ENCODE measurements around the gene NRP1.

Gene NRP1

DNA sequence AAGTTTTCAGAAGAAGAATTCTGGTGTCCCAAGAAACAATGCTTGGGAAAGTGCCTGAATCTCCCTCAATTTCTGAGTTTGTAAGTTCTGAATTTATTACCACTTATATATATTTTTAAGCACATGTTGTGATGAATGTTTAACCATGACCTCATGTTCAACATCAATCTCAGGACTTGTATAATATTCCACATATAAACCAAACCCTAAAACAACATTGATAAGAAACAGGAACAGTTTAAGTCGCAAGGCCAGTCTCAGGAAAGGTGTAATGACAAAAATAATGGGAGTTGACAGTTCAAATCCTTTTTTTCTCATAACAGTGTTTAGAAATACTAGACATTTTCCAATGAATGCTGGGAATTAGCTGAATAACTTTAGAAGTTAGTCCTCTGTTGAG lies 22.8 kb downstream of the NRP1 start:
- Histone ChIP-seq H3K36me3 (no peaks in the 10 kb centered on the region), H3K27me3 (ENCODE audit: insufficient read depth, low read depth, severe bottlenecking) (no peaks in the 10 kb centered on the region), H3K9me3 (ENCODE audit: severe bottlenecking) (no peaks in the 10 kb centered on the region), H3K27ac (no peak overlapping the region), H3K4me3 (ENCODE audit: low read depth, low read length) (no peak overlapping the region)
- DNase-seq: no peak
- TF ChIP-seq, protein P1, sequence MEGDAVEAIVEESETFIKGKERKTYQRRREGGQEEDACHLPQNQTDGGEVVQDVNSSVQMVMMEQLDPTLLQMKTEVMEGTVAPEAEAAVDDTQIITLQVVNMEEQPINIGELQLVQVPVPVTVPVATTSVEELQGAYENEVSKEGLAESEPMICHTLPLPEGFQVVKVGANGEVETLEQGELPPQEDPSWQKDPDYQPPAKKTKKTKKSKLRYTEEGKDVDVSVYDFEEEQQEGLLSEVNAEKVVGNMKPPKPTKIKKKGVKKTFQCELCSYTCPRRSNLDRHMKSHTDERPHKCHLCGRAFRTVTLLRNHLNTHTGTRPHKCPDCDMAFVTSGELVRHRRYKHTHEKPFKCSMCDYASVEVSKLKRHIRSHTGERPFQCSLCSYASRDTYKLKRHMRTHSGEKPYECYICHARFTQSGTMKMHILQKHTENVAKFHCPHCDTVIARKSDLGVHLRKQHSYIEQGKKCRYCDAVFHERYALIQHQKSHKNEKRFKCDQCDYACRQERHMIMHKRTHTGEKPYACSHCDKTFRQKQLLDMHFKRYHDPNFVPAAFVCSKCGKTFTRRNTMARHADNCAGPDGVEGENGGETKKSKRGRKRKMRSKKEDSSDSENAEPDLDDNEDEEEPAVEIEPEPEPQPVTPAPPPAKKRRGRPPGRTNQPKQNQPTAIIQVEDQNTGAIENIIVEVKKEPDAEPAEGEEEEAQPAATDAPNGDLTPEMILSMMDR (IDR thresholded peaks at IDR 0.05; ENCODE audit: low read depth, low read length): no peak

DNA sequence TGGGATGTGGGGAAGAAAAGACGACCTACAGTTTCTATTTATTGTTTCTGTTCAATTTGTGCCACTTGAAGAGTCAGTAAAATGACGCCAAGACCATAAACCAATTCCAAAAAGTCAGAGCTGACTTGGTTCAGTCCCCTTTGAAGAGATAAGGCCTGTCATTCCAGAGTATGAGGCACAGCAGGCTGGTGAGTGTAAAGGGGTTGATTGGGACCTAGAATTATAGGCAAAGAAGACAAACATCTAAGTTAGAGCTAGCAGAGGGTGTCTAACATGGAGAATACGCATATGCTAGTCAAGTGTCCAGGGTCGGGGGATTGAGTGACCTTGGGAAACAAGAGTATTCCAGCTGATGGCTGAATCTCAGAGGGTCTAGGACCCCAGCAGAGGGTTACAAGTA lies 23.6 kb downstream of the NRP1 start:
- TF ChIP-seq, protein P1 (IDR thresholded peaks at IDR 0.05; ENCODE audit: low read depth, low read length): no peak
- no peaks in the 10 kb centered on the region for H3K27me3 ChIP-seq (ENCODE audit: insufficient read depth, low read depth, severe bottlenecking)
- no peak overlapping the region for H3K27ac ChIP-seq
- no peak overlapping the region for H3K4me3 ChIP-seq (ENCODE audit: low read depth, low read length)
- no peaks in the 10 kb centered on the region for H3K36me3 ChIP-seq
- H3K9me3 ChIP-seq (ENCODE audit: severe bottlenecking): no peaks in the 10 kb centered on the region
- DNase-seq: no peak

DNA sequence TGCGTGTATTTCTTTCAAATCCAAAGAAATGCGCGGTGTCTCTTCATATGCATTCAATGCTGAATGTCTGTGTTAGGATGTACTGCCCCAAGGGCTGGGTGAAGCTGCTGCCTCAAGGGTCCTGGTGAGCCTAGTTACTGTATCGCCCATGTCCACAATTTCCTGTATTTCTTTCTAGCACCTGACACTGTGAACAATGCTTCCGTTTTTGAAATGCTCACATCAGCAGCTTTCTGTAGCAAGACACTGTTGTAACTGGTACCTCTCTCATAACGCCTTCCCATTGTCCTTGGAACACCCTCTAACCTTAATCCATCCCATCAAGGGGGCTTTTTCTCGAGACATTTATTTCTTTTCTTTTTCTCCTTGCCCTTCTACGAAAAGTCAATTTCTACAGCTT lies 25.1 kb downstream of the NRP1 start:
- TF ChIP-seq, protein P1 (IDR thresholded peaks at IDR 0.05; ENCODE audit: low read depth, low read length): no peak
- no peak for DNase-seq
- H3K36me3 ChIP-seq: no peaks in the 10 kb centered on the region
- no peak overlapping the region for H3K4me3 ChIP-seq (ENCODE audit: low read depth, low read length)
- no peaks in the 10 kb centered on the region for H3K27me3 ChIP-seq (ENCODE audit: insufficient read depth, low read depth, severe bottlenecking)
- H3K27ac ChIP-seq: no peak overlapping the region
- no peaks in the 10 kb centered on the region for H3K9me3 ChIP-seq (ENCODE audit: severe bottlenecking)

DNA sequence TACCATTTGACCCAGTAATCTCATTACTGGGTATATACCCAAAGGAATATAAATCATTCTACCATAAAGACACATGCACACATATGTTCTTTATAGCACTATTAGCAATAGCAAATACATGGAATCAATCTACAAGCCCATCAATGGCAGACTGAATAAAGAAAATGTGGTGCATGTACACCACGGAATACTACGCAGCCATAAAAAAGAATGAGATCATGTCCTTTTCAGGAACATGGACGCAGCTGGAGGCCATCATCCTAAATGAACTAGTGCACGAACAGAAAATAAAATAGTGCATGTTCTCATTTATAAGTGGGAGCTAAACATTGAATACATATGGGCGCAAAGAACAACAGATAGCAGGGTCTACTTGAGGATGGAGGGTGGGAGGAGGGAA lies 26.6 kb downstream of the NRP1 start:
- DNase-seq: no peak
- Histone ChIP-seq H3K27ac (no peak overlapping the region), H3K4me3 (ENCODE audit: low read depth, low read length) (no peak overlapping the region), H3K36me3 (no peaks in the 10 kb centered on the region), H3K9me3 (ENCODE audit: severe bottlenecking) (no peaks in the 10 kb centered on the region), H3K27me3 (ENCODE audit: insufficient read depth, low read depth, severe bottlenecking) (no peaks in the 10 kb centered on the region)
- TF ChIP-seq, protein P1 (IDR thresholded peaks at IDR 0.05; ENCODE audit: low read depth, low read length): no peak

DNA sequence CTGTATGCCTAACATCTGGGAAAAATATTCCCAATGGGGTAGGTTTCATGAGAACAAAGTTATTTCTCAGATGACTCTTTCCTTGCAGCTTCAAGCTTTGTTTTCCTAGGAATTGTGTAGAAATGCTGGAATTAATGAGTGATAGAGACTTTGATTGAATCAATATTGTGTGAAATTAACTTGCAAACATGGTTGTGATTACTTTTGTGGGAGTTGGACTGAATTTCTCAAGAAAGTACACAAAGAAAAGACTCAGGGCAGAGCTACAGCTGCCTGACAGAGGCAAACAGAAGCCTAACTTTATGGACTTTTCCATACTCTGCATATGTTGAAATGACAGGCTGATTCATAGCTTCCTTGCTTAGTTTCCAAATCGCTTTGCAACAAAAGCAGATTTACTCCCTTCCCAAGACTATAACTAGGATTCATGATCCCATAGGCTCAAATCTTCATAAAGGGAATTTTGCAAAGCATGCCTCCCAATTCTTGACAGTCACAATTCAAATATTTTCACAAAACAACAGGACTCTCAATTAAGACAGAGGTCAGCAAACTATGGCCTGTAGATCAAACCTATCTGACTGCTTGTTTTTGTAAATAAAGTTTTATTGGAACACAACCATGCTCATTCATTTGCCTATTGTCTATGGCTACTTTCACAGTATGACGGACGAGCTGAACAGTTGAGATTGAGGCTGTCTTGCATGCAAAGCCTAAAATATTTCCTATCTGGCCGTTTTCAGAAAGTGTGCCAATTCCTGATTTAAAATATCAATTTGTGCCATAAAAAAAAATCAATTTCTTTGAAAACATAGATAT lies 27.6 kb downstream of the NRP1 start:
- no peak overlapping the region for H3K4me3 ChIP-seq (ENCODE audit: low read depth, low read length)
- H3K36me3 ChIP-seq: no peaks in the 10 kb centered on the region
- no peaks in the 10 kb centered on the region for H3K27me3 ChIP-seq (ENCODE audit: insufficient read depth, low read depth, severe bottlenecking)
- TF ChIP-seq, protein P1 (IDR thresholded peaks at IDR 0.05; ENCODE audit: low read depth, low read length): no peak
- DNase-seq: no peak
- no peak overlapping the region for H3K27ac ChIP-seq
- no peaks in the 10 kb centered on the region for H3K9me3 ChIP-seq (ENCODE audit: severe bottlenecking)

DNA sequence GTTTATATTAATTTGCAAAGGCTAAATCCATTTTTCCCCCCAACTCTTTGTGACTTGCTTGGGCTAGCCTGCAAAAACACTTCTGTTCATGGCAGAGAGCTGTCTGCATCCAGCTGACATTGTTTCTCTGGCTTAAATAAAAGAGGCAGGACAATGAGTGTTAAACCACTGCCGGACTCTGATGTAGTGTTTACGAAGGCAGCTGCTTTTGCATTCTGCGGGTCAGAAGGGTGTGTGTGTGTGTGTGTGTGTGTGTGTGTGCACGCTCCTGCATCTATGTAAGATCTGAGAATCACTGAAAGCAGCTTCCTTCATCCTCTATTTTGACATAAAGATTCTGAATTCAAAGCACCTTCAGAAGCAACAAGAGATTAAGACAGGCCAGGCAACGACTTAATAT lies 28.3 kb downstream of the NRP1 start:
- H3K27me3 ChIP-seq (ENCODE audit: insufficient read depth, low read depth, severe bottlenecking): no peaks in the 10 kb centered on the region
- no peak overlapping the region for H3K27ac ChIP-seq
- TF ChIP-seq, protein P1 (IDR thresholded peaks at IDR 0.05; ENCODE audit: low read depth, low read length): no peak
- no peaks in the 10 kb centered on the region for H3K9me3 ChIP-seq (ENCODE audit: severe bottlenecking)
- no peak for DNase-seq
- no peaks in the 10 kb centered on the region for H3K36me3 ChIP-seq
- no peak overlapping the region for H3K4me3 ChIP-seq (ENCODE audit: low read depth, low read length)

Measured in WERI-Rb-1 (cell line).